GM18526 (cell line): Measurements from ENCODE around the gene ARID1B.

ENCODE experiments used
- POLR2A ChIP-seq: IDR thresholded peaks from 3 replicates; pipeline ENCODE4 v1.6.1; 2011; ENCODE audit not compliant: insufficient read length; ENCODE audit errors: extremely low read depth

Gene ARID1B

DNA sequence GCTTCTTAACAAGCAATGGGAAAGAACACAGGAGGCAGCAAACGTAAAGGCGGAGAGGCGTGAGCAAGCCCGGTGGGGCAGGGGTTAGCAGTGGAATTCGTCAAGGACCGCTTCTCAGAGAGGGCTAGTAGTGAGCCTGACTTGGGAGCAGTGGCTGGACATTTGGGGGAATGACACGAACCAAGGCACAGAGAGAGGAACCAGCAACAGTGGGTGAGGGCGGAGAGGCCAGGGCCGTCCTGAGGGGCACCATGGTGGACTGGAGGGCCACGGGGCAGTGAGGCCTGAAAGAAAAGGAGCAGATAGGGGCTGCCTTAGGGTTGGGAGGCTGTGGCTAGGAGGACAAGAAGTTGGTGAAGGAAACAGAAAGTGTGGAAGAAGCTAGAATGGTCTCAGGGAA lies 12.1 kb upstream of the ARID1B start:
- no peak for TF ChIP-seq POLR2A

- TF ChIP-seq POLR2A, result no peak
These were observed 9.3 kb upstream of the ARID1B start for GRCh38 chr6:156767603-156768467.

GRCh38 chr6:156771047-156771446 lies 6.1 kb upstream of the ARID1B start:
- no peak for TF ChIP-seq POLR2A

DNA sequence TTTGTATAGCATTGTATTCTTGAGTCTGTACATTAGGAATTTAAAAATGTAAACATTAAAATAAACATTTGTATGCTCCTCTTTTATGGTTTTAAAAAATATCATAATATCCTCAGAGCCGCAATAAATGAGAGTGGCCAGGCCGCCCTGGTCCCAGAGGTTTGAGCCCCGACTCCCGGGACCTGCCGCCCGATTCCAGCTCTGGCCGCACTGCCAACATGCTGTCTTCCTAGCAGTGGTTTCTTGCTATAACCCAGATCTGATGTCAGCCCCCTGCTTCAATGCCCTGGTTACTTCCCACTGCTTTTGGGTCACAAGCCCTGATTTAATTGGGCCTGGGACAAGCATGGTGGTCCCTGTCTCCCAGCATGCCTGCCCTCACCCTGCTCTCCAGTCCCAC lies 5.4 kb upstream of the ARID1B start:
- no peak for TF ChIP-seq POLR2A

DNA sequence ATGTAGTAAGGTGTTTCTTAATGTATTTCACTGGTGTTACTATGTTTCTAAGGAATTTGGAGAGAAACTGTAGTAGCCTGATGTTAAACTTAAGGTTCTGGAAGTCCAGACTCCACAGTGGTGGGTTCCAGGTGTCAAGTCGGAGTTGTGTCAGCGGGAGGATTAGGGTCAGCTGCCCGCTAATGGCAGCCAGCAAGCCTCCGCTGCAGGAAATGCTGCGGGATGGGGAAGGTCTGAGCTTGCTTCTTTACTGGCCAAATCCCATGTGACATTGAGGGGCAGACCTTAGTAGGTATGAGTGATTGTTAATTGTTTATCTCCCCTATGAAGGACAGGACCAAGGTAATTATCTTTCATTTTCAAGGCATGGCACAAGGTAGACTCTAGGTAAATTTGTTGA lies 3.7 kb upstream of the ARID1B start:
- TF ChIP-seq POLR2A, result no peak

DNA sequence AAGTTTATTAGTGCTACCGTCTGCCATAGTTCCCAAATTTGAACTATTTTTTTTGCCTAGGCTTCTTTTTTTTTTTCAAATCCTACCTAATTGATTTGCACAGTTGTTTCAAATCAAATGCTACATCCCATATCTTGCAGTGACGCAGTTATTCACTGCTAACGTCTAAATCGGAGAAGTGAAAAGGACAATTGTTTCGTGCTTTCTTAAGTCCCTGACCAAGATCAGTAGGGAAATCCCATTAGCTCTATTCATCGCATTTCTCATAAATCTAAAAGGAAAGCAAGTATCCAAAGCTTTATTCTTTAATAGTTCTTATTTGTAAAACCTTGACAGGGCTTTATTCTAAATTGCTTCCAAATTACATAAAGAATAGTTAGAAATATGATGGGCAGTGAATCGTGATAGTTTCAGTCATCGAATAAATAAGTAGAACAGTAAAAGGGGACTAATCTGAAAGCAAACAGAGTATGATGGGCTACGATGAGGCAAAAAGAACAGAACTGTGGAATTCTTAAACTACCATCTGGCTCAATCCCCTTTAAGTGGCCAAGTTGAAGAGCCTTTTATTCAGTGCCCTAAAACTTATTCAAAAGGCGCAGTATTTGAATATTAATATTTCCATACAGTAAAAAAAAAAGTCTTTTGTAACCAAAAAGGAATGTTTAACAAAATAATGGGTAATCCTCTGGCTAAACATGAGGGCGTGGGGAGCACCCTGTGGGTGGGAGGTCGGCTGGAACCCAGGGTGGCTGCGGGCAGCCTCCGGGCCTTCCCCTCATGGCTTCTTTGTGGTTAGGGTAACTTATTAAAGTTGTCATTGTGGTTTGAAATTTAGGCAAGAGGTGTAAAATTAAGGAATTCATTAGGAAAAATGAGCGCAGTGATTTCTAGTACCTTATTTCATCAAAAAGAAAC lies 3.0 kb upstream of the ARID1B start:
- no peak for TF ChIP-seq POLR2A

DNA sequence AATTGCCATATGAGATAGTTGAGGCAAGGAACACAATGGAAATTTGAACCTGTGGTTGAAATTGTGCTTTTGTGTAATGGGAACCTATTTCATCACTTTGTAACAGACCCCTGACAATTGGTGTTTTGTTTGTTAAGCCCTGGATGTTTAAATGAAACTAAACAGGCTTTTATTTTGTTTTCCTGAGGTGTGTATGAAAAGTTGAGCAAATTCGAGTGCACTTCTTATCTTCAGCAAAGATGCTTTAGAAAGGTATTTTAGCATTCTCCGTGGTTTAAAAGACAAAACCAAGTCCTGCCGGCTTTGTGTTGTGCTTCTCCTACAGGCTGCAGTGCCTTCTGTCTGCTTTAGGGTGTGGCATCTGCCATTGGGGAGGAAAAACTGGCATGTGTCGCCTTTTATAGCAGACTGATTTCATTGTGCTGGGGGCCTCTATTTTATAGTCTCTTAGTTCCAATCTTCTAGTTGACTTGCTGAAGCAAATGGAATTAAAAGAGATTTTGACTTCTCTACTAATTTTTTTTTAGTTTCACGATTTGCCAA lies 2.2 kb upstream of the ARID1B start:
- TF ChIP-seq POLR2A, result no peak

- TF ChIP-seq POLR2A, result no peak
These were observed 1.5 kb upstream of the ARID1B start for GRCh38 chr6:156775717-156776116.

- no peak for TF ChIP-seq POLR2A
These were observed 723 bp upstream of the ARID1B start for GRCh38 chr6:156776470-156776839.

DNA sequence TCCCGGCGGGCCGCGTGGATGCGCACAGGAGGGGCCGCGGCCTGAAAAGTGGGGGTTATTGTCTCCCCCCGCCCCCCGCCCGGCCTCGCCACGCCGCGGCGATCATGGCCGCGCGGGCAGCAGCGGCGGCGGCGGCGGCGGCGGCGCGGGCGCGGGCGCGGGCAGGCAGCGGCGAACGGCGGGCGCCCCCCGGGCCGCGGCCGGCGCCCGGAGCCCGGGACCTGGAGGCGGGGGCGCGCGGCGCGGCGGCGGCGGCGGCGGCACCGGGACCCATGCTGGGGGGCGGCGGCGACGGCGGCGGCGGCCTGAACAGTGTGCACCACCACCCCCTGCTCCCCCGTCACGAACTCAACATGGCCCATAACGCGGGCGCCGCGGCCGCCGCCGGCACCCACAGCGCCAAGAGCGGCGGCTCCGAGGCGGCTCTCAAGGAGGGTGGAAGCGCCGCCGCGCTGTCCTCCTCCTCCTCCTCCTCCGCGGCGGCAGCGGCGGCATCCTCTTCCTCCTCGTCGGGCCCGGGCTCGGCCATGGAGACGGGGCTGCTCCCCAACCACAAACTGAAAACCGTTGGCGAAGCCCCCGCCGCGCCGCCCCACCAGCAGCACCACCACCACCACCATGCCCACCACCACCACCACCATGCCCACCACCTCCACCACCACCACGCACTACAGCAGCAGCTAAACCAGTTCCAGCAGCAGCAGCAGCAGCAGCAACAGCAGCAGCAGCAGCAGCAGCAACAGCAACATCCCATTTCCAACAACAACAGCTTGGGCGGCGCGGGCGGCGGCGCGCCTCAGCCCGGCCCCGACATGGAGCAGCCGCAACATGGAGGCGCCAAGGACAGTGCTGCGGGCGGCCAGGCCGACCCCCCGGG lies 637 bp downstream of the ARID1B start:
- peak; percentile 16 for TF ChIP-seq POLR2A

DNA sequence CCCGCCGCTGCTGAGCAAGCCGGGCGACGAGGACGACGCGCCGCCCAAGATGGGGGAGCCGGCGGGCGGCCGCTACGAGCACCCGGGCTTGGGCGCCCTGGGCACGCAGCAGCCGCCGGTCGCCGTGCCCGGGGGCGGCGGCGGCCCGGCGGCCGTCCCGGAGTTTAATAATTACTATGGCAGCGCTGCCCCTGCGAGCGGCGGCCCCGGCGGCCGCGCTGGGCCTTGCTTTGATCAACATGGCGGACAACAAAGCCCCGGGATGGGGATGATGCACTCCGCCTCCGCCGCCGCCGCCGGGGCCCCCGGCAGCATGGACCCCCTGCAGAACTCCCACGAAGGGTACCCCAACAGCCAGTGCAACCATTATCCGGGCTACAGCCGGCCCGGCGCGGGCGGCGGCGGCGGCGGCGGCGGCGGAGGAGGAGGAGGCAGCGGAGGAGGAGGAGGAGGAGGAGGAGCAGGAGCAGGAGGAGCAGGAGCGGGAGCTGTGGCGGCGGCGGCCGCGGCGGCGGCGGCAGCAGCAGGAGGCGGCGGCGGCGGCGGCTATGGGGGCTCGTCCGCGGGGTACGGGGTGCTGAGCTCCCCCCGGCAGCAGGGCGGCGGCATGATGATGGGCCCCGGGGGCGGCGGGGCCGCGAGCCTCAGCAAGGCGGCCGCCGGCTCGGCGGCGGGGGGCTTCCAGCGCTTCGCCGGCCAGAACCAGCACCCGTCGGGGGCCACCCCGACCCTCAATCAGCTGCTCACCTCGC lies 1.5 kb downstream of the ARID1B start:
- TF ChIP-seq POLR2A, result peak; percentile 6

GRCh38 chr6:156779206-156780094 lies 2.3 kb downstream of the ARID1B start:
- TF ChIP-seq POLR2A, result peak; percentile 18

- TF ChIP-seq POLR2A, result no peak
These were observed 3.0 kb downstream of the ARID1B start for GRCh38 chr6:156780102-156780641.
